Measurements from ENCODE around the gene PCDH9.

Gene PCDH9

DNA sequence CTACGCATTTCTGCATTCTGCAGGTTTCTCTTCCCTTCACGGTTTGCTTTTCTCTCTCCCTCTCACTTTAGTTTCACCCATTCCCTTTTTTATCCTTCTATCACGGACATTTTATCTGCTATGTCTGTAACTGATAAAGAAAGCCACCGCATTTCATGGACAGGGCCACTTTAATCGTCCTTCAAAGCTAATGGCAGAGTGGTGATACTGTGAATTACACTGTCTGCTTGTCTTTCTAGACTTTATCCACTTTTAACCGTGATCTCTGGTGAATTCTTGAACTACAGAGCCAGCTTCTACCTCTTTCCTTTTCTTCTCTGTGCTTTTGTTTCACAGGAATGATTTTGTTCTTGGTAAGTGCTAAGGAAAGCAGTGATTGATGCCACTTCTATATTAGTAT lies 760.4 kb downstream of the PCDH9 start:
- 86% methylated on average over 6 of the region's 6 CpGs for WGBS, 2 experiments
- H3K27me3 ChIP-seq (ENCODE audit: control insufficient read depth, insufficient read depth, low read length, poor library complexity, severe bottlenecking), result no peaks in the 10 kb centered on the region
- no peaks in the 10 kb centered on the region for H3K36me3 ChIP-seq (ENCODE audit: control insufficient read depth, insufficient read depth, low read length)
- no peaks in the 10 kb centered on the region for H3K4me1 ChIP-seq (ENCODE audit: control insufficient read depth, insufficient read depth, low read length)
- H3K9me3 ChIP-seq (ENCODE audit: control insufficient read depth, low read length), result no peaks in the 10 kb centered on the region
- H3K27ac ChIP-seq (ENCODE audit: insufficient read depth, low read depth, low read length, poor library complexity, severe bottlenecking), result no peak overlapping the region
- H3K4me3 ChIP-seq (ENCODE audit: insufficient read depth, low read depth, low read length), result no peak overlapping the region

DNA sequence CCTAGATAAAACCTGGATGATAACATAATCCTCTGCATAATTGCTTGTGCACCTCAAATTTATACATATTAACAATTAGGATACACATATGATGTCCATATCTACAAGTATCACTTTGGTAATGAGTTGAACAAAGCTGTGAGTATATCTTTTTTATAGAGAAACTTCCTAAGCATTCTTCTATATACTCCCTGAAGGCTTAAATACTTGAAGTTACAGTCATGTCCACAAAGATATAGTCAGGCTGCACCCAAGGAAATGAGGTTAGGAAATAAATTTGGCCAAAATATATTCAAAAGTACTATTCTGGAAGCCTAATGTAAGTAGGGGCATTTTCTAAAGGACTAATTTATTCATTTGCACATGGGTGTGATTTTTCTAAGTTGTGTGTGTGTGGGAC lies 761.5 kb downstream of the PCDH9 start:
- no peaks in the 10 kb centered on the region for H3K27me3 ChIP-seq (ENCODE audit: control insufficient read depth, insufficient read depth, low read length, poor library complexity, severe bottlenecking)
- H3K9me3 ChIP-seq (ENCODE audit: control insufficient read depth, low read length), result no peaks in the 10 kb centered on the region
- no peaks in the 10 kb centered on the region for H3K4me1 ChIP-seq (ENCODE audit: control insufficient read depth, insufficient read depth, low read length)
- H3K4me3 ChIP-seq (ENCODE audit: insufficient read depth, low read depth, low read length), result no peak overlapping the region
- H3K36me3 ChIP-seq (ENCODE audit: control insufficient read depth, insufficient read depth, low read length), result no peaks in the 10 kb centered on the region
- H3K27ac ChIP-seq (ENCODE audit: insufficient read depth, low read depth, low read length, poor library complexity, severe bottlenecking), result no peak overlapping the region

DNA sequence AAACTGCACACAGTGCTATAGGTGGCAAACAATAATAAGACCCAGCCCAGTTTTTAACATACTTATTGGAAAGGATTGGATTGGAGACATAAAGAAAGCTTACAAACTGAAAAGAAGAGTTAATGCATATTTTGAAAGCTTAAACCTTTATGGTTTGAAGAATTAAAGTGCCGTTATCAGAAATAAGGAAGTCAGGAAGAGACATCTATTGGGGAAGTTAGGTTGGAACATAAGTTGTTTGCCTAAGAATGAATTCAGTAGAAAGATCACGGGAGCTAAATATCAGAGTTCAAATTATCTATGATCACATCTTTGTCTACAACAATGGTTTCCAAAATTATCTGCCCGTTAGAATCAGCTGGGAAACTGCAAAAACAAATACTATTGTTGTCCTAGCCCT lies 767.9 kb downstream of the PCDH9 start:
- Histone ChIP-seq H3K27me3 (ENCODE audit: control insufficient read depth, insufficient read depth, low read length, poor library complexity, severe bottlenecking) (no peaks in the 10 kb centered on the region), H3K36me3 (ENCODE audit: control insufficient read depth, insufficient read depth, low read length) (no peaks in the 10 kb centered on the region), H3K27ac (ENCODE audit: insufficient read depth, low read depth, low read length, poor library complexity, severe bottlenecking) (no peak overlapping the region), H3K9me3 (ENCODE audit: control insufficient read depth, low read length) (no peaks in the 10 kb centered on the region), H3K4me1 (ENCODE audit: control insufficient read depth, insufficient read depth, low read length) (peaks cover 3% of the 10 kb centered on the region), H3K4me3 (ENCODE audit: insufficient read depth, low read depth, low read length) (no peak overlapping the region)
- WGBS, 2 experiments, result 87 to 92% methylated on average over 3 of the region's 3 CpGs

DNA sequence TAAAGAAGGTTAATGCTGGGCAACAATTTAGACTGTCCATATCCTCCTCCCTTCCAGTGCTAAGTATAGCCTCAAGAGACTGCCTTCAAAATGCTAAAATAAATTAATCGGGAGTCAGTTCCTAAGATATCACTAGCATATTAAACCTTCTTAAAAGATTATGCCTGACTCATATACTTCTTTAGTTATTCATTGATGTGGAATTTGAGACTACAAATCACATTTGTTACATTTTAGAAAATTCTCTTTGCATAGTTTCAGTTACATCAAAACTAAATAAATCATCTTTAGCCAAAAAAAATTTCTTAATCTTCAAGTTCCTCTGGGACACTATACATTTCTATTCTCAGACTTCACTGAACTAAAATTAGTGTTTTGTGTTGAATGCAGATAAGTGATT lies 769.1 kb downstream of the PCDH9 start:
- H3K4me1 ChIP-seq (ENCODE audit: control insufficient read depth, insufficient read depth, low read length), result peaks cover 3% of the 10 kb centered on the region
- H3K27me3 ChIP-seq (ENCODE audit: control insufficient read depth, insufficient read depth, low read length, poor library complexity, severe bottlenecking), result no peaks in the 10 kb centered on the region
- no peak overlapping the region for H3K27ac ChIP-seq (ENCODE audit: insufficient read depth, low read depth, low read length, poor library complexity, severe bottlenecking)
- no peaks in the 10 kb centered on the region for H3K36me3 ChIP-seq (ENCODE audit: control insufficient read depth, insufficient read depth, low read length)
- no peaks in the 10 kb centered on the region for H3K9me3 ChIP-seq (ENCODE audit: control insufficient read depth, low read length)
- WGBS, 2 experiments, result 94 to 100% methylated on average over 1 of the region's 1 CpG
- H3K4me3 ChIP-seq (ENCODE audit: insufficient read depth, low read depth, low read length), result no peak overlapping the region

DNA sequence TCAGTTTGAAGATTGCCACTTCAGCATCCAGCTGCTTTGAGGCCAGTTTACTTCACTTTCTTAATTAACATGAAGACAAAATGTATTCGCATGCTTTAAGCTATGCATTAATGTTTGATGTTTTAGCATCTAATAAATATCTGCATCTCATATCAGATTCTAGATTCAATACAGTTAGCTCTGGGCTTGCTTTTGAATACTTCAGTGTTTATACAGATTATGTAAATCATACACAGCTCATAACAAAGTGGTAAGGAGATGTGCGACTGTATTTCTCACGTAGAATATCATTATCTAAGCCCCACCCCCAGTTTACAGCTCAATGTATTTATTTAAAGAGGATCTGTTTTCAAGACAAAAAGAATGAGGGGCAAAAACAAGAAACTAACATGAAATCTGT lies 770.5 kb downstream of the PCDH9 start:
- Histone ChIP-seq H3K4me1 (ENCODE audit: control insufficient read depth, insufficient read depth, low read length) (peaks cover 3% of the 10 kb centered on the region), H3K27ac (ENCODE audit: insufficient read depth, low read depth, low read length, poor library complexity, severe bottlenecking) (no peak overlapping the region), H3K36me3 (ENCODE audit: control insufficient read depth, insufficient read depth, low read length) (no peaks in the 10 kb centered on the region), H3K27me3 (ENCODE audit: control insufficient read depth, insufficient read depth, low read length, poor library complexity, severe bottlenecking) (no peaks in the 10 kb centered on the region), H3K4me3 (ENCODE audit: insufficient read depth, low read depth, low read length) (no peak overlapping the region), H3K9me3 (ENCODE audit: control insufficient read depth, low read length) (no peaks in the 10 kb centered on the region)
- 100% methylated on average over 2 of the region's 3 CpGs; no CpG with 5 or more reads in 1 of the 2 experiments for whole genome bisulfite sequencing, 2 experiments

DNA sequence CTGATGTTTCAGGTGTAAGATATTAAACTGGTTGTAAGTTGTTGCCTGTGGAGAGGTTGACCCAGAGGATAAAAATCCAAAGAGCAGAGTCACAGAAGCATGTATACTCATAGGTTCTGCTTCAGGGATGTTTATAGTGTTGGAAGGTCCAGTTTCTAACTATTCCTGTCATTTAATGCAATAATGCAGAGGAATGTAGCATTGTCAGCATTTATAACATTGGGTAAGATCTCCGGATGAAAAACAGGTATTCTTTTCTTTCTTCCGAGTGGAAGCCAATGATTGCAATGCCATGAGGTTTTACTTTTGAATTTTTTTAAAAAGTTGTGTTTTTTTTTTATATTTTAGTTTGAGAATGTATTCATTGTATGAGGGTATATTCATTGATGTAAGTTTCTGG lies 771.0 kb downstream of the PCDH9 start:
- H3K9me3 ChIP-seq (ENCODE audit: control insufficient read depth, low read length), result no peaks in the 10 kb centered on the region
- H3K36me3 ChIP-seq (ENCODE audit: control insufficient read depth, insufficient read depth, low read length), result no peaks in the 10 kb centered on the region
- no peaks in the 10 kb centered on the region for H3K27me3 ChIP-seq (ENCODE audit: control insufficient read depth, insufficient read depth, low read length, poor library complexity, severe bottlenecking)
- H3K4me3 ChIP-seq (ENCODE audit: insufficient read depth, low read depth, low read length), result no peak overlapping the region
- peaks cover 3% of the 10 kb centered on the region for H3K4me1 ChIP-seq (ENCODE audit: control insufficient read depth, insufficient read depth, low read length)
- 78 to 92% methylated on average over 2 of the region's 2 CpGs for WGBS, 2 experiments
- H3K27ac ChIP-seq (ENCODE audit: insufficient read depth, low read depth, low read length, poor library complexity, severe bottlenecking), result no peak overlapping the region

DNA sequence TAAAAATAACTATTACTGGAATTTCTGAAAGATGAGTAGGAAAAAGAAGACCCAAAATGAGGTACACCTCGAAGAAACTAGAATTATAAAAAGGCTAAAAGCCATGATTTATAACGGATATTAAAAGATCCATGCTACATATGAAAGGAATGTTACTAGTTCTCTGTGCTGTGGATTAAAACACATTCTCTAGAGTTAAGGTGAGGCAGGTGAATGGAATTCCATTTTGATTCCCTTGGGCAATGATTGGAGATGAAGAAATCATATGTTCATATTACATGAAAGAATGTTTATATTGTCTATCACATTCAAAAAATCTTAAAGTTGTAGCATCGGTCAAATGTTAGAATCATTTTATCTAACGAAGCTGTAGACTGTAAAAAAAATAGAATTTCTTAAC lies 783.7 kb downstream of the PCDH9 start:
- no peak overlapping the region for H3K27ac ChIP-seq (ENCODE audit: insufficient read depth, low read depth, low read length, poor library complexity, severe bottlenecking)
- WGBS, 2 experiments, result 95 to 96% methylated on average over 2 of the region's 4 CpGs

DNA sequence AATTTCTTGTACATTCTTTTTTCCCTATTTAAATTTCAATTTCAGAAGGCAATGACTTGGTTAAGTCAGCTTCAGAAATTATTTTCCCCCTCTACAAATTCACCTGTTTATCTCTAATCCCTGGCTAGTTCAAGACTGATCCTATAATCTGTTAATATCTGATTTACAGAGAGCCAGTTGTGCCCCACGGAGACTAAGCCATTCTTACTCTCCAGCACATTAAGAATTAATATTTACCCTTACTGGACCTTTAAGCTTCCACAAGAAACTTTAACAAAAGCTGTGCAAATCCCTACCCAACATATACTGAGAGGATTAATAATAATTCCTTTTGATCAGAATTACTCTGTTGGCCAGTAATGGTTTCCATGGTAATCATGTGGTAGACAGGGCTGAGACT lies 786.2 kb downstream of the PCDH9 start:
- H3K4me1 ChIP-seq (ENCODE audit: control insufficient read depth, insufficient read depth, low read length), result no peaks in the 10 kb centered on the region
- H3K9me3 ChIP-seq (ENCODE audit: control insufficient read depth, low read length), result no peaks in the 10 kb centered on the region
- H3K27ac ChIP-seq (ENCODE audit: insufficient read depth, low read depth, low read length, poor library complexity, severe bottlenecking), result no peak overlapping the region
- H3K4me3 ChIP-seq (ENCODE audit: insufficient read depth, low read depth, low read length), result no peak overlapping the region
- 74 to 83% methylated on average over 1 of the region's 1 CpG for WGBS, 2 experiments
- no peaks in the 10 kb centered on the region for H3K27me3 ChIP-seq (ENCODE audit: control insufficient read depth, insufficient read depth, low read length, poor library complexity, severe bottlenecking)
- H3K36me3 ChIP-seq (ENCODE audit: control insufficient read depth, insufficient read depth, low read length), result no peaks in the 10 kb centered on the region

More for the DNA sequence above, 783.7 kb downstream of the PCDH9 start:
- Histone ChIP-seq H3K9me3 (ENCODE audit: control insufficient read depth, low read length) (no peaks in the 10 kb centered on the region), H3K4me3 (ENCODE audit: insufficient read depth, low read depth, low read length) (no peak overlapping the region), H3K27me3 (ENCODE audit: control insufficient read depth, insufficient read depth, low read length, poor library complexity, severe bottlenecking) (no peaks in the 10 kb centered on the region), H3K36me3 (ENCODE audit: control insufficient read depth, insufficient read depth, low read length) (no peaks in the 10 kb centered on the region), H3K4me1 (ENCODE audit: control insufficient read depth, insufficient read depth, low read length) (no peaks in the 10 kb centered on the region)

DNA sequence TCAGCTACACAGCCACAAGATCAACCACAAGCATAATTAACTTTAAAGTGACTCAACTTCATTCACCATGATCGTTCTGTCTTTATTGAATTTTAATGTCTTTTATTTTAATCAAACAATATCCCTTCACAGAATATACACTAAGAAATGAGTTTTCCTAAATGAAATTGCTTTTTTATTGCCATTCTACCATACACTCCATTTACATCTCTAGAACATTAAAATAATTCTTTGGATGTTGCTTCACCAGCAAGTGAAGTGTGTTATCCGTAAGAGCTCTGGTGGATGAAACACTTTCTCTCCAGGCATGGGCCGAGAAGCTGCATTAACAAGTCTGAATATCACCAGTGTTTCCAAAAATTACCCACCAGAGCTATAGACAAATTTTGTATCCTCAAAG lies 789.2 kb downstream of the PCDH9 start:
- H3K4me3 ChIP-seq (ENCODE audit: insufficient read depth, low read depth, low read length), result no peak overlapping the region
- 85 to 95% methylated on average over 3 of the region's 3 CpGs for WGBS, 2 experiments
- H3K36me3 ChIP-seq (ENCODE audit: control insufficient read depth, insufficient read depth, low read length), result no peaks in the 10 kb centered on the region
- H3K4me1 ChIP-seq (ENCODE audit: control insufficient read depth, insufficient read depth, low read length), result no peaks in the 10 kb centered on the region
- no peaks in the 10 kb centered on the region for H3K9me3 ChIP-seq (ENCODE audit: control insufficient read depth, low read length)
- H3K27me3 ChIP-seq (ENCODE audit: control insufficient read depth, insufficient read depth, low read length, poor library complexity, severe bottlenecking), result no peaks in the 10 kb centered on the region
- no peak overlapping the region for H3K27ac ChIP-seq (ENCODE audit: insufficient read depth, low read depth, low read length, poor library complexity, severe bottlenecking)

DNA sequence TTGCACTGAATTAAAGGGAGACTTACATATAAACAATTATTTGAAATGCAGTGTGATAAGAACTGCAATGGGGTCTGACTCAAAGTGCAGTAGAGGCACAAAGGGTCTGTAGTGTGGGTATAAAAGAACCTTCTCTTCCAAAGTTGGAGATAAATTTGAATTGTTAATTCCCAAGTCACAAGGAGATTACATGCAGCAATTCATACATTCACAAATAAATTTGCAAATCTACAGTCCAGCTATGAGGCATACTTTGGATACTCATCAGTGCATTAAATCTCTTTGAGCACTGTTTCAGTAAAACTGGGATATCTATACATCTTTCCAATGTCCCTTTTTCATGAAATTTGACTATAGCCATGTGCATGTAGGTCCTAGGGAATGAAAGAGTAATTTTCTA lies 799.4 kb downstream of the PCDH9 start:
- no peaks in the 10 kb centered on the region for H3K36me3 ChIP-seq (ENCODE audit: control insufficient read depth, insufficient read depth, low read length)
- H3K9me3 ChIP-seq (ENCODE audit: control insufficient read depth, low read length), result no peaks in the 10 kb centered on the region
- no peaks in the 10 kb centered on the region for H3K4me1 ChIP-seq (ENCODE audit: control insufficient read depth, insufficient read depth, low read length)
- no peaks in the 10 kb centered on the region for H3K27me3 ChIP-seq (ENCODE audit: control insufficient read depth, insufficient read depth, low read length, poor library complexity, severe bottlenecking)
- H3K4me3 ChIP-seq (ENCODE audit: insufficient read depth, low read depth, low read length), result no peak overlapping the region
- H3K27ac ChIP-seq (ENCODE audit: insufficient read depth, low read depth, low read length, poor library complexity, severe bottlenecking), result no peak overlapping the region

DNA sequence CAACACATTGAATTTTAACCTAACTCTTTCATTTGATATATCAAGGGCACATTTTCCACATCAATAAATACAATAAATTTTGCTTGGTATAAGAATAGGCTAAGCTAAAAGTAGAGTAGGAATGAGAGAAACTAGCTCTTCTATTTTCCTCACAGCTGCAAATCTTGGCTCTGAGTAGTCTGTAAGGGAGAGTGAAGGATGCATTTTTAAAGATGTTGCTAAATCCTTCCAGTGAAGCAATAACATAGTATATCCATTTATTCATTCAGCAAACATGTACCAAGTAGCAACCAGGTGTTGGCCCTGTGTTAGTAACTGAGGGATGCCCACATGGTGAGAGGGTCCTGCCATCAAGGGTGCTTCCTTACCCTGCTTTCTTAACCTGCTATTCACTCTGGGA lies 799.9 kb downstream of the PCDH9 start:
- no peak overlapping the region for H3K4me3 ChIP-seq (ENCODE audit: insufficient read depth, low read depth, low read length)
- no peaks in the 10 kb centered on the region for H3K36me3 ChIP-seq (ENCODE audit: control insufficient read depth, insufficient read depth, low read length)
- no peak overlapping the region for H3K27ac ChIP-seq (ENCODE audit: insufficient read depth, low read depth, low read length, poor library complexity, severe bottlenecking)
- H3K27me3 ChIP-seq (ENCODE audit: control insufficient read depth, insufficient read depth, low read length, poor library complexity, severe bottlenecking), result no peaks in the 10 kb centered on the region
- no peaks in the 10 kb centered on the region for H3K9me3 ChIP-seq (ENCODE audit: control insufficient read depth, low read length)
- no peaks in the 10 kb centered on the region for H3K4me1 ChIP-seq (ENCODE audit: control insufficient read depth, insufficient read depth, low read length)

Measured in ectodermal cell (in vitro differentiated cells).